ENCODE measurements around the gene USH1C.

DNA sequence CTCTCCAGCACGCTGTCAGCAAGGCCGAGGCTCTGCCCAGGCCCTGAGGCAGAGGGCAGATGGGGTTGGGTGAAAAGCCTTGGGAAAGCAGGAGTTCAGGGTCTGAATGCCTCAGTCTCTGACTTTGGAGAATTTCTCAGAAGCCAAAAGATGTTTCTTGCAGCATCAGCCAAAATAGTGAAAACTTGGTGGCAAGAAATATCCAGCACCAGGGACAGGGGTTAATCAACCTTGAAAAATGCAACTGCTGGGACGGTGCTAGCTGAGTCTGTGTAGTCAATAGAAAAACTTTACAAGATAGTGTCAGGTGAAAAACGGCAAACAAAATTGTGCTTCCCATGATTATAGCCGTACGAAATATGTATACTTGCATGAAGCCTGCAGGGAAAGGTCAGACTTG, 66.1 kb downstream of the USH1C start:
- TF ChIP-seq POLR2A (IDR thresholded peaks at IDR 0.05): no peak
- TF ChIP-seq, protein P1, sequence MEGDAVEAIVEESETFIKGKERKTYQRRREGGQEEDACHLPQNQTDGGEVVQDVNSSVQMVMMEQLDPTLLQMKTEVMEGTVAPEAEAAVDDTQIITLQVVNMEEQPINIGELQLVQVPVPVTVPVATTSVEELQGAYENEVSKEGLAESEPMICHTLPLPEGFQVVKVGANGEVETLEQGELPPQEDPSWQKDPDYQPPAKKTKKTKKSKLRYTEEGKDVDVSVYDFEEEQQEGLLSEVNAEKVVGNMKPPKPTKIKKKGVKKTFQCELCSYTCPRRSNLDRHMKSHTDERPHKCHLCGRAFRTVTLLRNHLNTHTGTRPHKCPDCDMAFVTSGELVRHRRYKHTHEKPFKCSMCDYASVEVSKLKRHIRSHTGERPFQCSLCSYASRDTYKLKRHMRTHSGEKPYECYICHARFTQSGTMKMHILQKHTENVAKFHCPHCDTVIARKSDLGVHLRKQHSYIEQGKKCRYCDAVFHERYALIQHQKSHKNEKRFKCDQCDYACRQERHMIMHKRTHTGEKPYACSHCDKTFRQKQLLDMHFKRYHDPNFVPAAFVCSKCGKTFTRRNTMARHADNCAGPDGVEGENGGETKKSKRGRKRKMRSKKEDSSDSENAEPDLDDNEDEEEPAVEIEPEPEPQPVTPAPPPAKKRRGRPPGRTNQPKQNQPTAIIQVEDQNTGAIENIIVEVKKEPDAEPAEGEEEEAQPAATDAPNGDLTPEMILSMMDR (IDR thresholded peaks at IDR 0.05): no peak

Data from ovary (tissue), 3 donors.